GM18498 (cell line): ENCODE results near the gene PAXIP1.

Experiments used
- ATAC-seq: cut with Tn5 transposase; IDR thresholded peaks from one replicate; pipeline ENCODE4 v1.9.1; 2021; ENCODE audit warnings: mild to moderate bottlenecking, moderate library complexity; ENCODE audit not compliant: unreplicated experiment

The PAXIP1 gene

DNA sequence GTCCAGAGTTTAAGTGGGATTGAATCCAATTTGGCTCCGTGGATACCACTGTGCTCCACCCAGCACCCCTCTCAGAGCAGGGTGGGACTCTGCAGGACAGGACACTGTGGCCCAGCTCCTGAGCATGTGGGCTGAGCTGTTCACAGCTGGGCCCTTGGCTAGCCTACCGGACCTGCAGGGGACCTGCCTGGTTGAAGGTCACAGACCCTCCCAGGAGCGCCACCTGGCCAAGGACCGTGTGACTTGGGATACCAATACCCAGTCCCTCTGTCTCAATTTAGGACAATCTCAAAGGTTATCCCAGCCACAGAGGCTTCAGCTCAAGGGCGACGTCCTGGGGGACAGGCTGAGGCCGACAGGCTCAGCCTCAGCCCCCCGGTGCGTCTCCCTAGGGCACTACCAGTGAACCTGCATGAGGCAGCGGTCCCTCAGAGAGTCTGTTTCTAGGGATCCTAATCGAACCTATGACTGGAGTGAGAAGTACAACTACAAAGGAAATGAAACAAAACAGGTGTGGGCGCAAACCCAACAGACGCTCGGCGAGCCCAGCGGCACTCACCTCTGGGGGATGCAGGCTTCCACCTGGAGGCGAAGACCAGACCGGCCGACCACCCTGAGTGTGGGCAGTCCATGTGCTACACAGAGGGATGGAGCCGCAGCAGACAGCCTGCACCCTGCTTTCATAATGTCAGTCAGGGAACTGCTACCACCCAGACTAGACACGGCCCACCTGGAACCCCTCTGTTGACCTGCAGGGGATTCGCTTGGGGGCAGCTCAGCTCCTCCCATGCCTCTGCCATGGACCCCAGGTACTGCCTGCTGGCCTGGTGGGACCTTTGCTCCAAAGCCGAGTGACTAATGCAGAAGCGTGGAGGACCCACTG is 103.7 kb downstream of the PAXIP1 start:
- no peak for ATAC-seq

DNA sequence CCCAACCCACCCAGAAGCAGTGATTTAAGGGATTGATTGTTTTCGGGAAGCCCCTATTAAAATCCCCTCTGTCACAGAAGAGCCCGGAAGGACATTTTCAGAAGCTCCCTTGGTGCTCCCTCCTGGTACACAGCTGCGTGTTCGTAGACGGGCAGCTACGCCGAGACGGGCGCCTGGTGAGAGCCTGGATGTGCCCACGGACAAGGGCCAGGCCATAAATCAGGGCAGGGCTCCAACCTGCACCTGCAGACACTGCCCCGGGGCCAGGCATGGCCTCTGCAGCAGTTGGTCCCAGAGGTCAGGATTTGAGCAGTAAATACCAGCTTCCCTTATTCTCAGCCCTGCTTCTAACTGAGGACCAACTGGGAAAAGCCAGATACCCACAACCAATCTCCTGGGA is 106.8 kb downstream of the PAXIP1 start:
- no peak for ATAC-seq
